Measurements from ENCODE around the gene AHRR.
"Not testable (repeated sequence)": the region's sequence is repeated elsewhere in the genome, so short reads cannot be mapped to it uniquely, and the experiment has no call there.

AHRR gene

GRCh38 chr5:306011-306805 lies 15.3 kb upstream of the AHRR start:
- DNase-seq, result no peak

GRCh38 chr5:307306-307705 lies 14.2 kb upstream of the AHRR start:
- DNase-seq, result no peak

DNA sequence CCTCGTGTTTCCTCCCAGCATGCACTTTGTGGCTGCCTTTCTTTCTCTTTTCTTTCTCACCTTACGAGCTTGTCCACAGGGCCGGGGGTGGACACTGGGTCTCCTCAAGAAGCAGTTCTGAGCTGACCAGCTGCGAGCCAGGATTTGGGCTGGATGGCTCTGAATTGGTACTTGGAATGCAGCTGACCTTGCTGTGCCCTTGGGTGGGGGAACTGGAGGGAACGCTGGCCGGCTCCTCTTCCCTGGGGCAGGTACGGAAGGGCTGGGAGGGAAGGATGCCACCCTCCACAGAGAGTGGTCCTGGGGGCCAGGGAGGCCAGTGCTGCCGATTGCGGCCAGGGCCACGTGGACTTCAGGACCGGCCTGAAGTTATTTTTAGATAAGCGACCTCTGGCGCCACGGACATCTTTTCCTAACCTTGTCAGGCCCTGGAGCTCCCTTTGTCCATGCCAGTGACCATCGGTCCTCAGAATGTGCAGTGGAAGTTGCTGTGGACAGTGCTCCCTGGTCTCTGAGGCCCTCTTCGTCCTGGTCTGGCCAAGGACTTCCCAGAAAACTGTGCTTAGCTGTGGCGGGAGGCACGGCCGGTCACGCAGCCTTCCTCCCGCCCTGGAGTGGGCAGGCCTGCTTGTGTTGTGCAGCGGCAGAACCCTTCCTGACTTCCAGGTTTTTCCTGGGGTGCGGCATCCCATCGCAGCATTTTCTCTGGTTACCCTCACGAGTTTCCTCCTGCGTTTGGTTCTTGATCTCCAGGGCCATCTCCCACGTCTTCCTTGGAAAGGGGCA lies 13.5 kb upstream of the AHRR start:
- DNase-seq, result no peak

GRCh38 chr5:308672-309271 lies 12.7 kb upstream of the AHRR start:
- DNase-seq, result no peak

DNA sequence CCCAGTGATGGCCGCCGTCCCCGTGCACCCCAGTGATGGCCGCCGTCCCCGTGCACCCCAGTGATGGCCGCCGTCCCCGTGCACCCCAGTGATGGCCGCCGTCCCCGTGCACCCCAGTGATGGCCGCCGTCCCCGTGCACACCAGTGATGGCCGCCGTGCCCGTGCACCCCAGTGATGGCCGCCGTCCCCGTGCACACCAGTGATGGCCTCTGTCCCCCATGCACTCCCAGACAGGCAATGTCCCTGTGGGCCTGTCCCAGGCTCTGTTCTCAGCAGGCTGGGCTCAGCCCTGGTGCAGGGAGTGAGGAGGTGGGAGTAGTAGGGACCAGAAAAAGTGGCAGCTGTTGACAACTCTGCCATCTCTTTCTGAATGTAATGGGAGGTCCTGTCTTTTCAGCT lies 11.7 kb upstream of the AHRR start:
- DNase-seq, result not testable (repeated sequence)

GRCh38 chr5:310516-310915 lies 11.0 kb upstream of the AHRR start:
- DNase-seq, result no peak

DNA sequence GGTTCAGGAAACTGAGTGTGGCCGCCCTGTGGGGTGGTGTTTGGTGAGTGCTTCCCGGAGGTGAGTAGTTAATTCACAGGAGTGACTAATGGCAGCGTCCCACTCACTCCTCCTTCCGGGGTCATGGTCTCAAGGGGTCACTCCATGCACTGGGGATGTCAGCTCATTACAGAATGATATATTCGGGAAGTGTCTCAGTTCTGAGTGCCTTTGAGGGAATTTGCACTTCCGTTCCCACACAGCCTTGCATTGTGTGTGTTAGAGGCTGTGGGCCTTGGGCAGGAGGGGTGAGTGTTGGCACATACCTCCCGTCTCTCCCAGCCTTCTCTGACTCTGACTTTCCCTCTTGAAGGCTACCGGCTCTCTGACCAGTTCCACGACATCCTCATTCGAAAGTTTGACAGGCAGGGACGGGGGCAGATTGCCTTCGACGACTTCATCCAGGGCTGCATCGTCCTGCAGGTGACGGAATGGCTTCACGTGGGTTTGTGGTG lies 10.5 kb upstream of the AHRR start:
- no peak for DNase-seq

DNA sequence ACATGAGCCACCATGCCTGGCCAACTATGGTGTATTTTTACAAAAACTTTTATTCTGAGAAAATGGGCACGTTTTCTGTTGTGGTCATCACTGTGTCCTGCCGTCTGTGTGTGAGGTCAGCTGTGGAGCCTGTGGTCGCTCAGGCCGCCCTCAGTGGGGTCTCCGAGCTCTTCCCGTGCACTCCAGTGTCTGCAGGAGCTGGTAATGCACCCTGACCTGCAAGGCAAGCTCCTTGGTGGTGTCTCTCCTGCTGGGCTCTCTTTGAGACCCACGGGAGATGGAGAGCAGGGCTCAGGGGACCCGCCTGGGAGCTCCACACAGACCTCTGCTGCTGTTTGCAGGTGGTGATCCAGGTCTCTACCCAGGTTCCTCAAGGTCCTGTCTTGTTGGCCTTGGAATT lies 9.6 kb upstream of the AHRR start:
- no peak for DNase-seq

GRCh38 chr5:312845-313244 lies 8.7 kb upstream of the AHRR start:
- DNase-seq, result no peak

GRCh38 chr5:313265-313664 lies 8.2 kb upstream of the AHRR start:
- DNase-seq, result no peak

- DNase-seq, result no peak
Observed at GRCh38 chr5:313806-314376, 7.6 kb upstream of the AHRR start.

- DNase-seq, result no peak
Observed at GRCh38 chr5:314676-315487, 6.6 kb upstream of the AHRR start.

DNA sequence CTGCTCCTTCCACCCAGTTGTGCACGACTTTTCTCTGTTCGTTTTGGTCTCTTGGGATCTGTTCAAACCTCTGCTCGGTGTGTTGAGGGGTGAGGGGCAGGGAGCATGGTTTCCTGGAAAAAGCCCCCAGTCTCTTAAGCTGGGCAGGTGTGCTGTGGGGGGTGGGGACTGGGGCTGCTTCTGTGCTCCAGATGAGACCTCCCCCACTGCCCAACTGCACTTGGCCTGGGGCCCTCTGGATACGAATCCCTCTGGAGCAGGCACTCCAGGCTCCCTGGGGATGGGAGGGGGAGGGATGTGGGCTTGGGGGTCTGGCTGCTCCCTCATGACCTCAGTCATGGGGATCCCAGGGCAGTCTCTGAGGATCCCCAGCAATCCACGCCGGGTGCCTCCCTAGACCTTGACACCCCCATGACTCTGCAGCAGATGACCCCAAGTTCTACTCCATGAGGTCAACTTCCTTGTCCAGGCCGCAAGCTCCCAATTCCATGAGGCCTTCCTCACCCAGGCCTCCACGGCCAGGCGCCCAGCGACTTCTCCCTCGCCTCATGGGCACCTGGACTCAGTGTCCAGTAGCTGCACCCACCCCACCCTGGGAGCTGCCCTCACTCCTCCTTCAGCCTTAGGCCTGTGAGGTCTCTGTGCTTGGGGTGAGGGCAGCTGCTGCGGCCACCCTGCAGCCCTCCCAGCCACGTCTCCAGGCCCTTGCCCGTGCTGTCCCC lies 5.9 kb upstream of the AHRR start:
- no peak for DNase-seq

- DNase-seq, result no peak
Observed at GRCh38 chr5:316210-317085, 5.1 kb upstream of the AHRR start.

DNA sequence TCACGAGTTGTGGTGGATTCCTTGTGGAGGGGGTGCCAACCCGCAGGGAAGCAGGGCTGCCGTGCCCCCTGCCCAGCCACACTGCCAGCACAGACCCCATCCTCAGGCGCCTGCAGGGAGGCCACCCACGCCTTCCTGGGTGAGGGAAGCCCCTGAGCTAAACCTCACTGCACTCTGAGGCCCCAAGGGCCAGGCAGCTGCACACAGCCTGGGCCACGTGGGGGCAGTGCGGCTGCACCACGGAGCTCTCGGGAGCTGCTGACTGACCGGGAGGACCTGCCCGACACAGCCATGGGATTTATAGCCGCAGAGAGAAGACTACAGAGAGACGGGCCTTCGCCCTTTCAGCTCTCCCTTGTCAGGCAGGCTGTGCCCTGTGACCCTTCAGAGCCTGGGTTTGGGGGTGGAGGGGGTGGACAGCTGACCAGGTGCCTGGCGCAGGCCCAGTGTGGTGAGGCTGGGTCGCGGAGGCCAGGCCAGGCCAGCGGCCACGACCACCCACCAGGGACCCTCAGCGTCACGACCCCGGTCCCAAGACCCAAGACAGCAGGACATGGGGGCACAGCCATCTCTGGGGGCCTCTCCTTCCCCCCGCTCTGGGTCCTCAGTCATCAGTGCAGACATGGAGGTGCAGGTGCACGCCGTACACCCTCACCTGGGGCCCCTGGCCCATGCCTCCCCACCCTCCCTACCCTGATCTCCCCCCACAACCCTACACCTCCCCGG lies 4.3 kb upstream of the AHRR start:
- DNase-seq, result no peak

DNA sequence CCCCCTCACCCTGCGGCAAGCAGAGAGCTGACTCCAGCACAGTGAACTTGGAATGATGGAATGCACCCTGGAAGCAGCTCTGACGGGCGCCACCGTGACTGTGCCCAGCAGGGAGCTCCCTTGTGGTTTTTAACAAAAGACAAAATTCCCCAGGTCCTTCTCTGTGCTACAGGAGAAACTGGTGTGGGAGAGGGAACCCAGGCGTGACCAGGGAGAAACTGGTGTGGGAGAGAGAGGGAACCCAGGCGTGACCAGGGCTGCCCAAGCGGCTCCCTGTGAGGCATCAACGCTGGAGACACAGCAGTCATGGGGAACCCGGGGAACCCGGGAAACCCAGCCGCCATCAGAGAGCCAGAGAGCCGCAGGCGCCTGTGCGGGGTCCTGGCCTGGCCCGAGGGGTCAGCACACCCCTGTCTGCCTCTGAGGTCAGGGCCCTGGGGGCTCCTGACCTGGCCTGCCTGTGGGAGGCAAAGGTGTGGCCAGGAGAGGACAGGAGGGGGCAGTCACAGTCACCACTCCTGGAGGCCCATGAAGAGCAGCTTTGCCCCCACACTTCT lies 3.1 kb upstream of the AHRR start:
- DNase-seq, result no peak

- DNase-seq, result no peak
Observed at GRCh38 chr5:318931-319601, 2.4 kb upstream of the AHRR start.

DNA sequence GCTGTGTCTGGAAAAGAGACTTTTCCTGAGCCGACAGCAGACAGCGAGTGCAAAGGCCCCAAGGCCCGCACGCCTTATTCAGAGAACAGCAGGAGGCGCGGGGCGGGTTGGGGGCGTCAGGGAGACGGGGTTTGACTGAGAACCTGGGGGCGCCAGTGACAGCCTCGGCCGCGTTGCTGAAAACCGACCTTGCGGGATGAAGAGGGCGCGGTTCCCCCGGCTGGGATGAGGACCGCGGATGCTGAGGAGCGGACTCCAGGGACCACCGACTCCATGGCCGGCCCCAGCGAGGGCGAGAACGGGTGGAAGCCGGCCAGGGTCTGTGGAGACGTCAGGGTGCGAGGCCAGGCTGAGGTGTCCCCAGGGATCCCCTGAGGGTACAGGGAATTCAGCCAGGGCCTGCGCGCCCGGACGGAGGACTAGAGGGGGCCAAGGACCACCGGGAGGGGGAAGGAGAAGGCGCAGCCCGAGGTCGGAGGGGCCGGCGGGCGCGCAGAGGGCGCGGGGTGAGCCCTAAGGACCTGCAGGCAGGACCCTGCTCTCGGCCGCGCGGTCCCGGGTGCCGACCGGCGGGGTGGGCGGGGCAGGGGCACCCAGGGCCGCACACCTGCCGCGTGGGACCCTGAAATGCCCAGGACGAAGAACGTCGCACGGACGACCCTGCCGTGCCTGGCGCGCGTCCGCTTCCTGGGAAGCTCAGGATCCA lies 837 bp upstream of the AHRR start:
- DNase-seq, result no peak

Data from NCI-H2227 treated with DMSO at 0.1 percent for 48 hours (cell line).